Activated T-cell treated with anti-CD3 and anti-CD28 coated beads, Interleukin-2, amount 50 U/mL, for 72 hours (primary cell): ENCODE measurements around the gene GALK2. TPM values are rescaled to one million over a fixed set of nuclear protein-coding genes. Genes with fewer than 3 reads are reported as not detected.
A peak's percentile ranks its signal among the peaks of the same experiment; 100 is the strongest.
"Not testable (repeated sequence)": the region's sequence is repeated elsewhere in the genome, so short reads cannot be mapped to it uniquely, and the experiment has no call there.

Experiments
- ATAC-seq, 2 donors: fragments of 150-1000 bp; cut with Tn5 transposase; replicated peaks in 1 of 2; 2 replicates each; pipeline ENCODE4 v1.10.0; 2021; ENCODE audit warnings: moderate library complexity in 2 of 2, mild to moderate bottlenecking in 1 of 2
- DNase-seq, 2 donors: peaks; one replicate each; pipeline ENCODE4 v3.0.0; 2021 to 2022; ENCODE audit warnings: mixed read lengths in 1 of 2
- H3K27ac Mint-ChIP-seq: one replicate; pipeline ENCODE4 v1.8.0; 2022; ENCODE audit warnings: mild to moderate bottlenecking, moderate library complexity, mixed read lengths
- H3K27me3 Mint-ChIP-seq: one replicate; pipeline ENCODE4 v1.8.0; 2022; ENCODE audit warnings: low read depth, mixed read lengths
- H3K36me3 Mint-ChIP-seq, 2 donors: one replicate each; pipeline ENCODE4 v1.8.0; 2022; ENCODE audit warnings: mixed read lengths in 2 of 2, mild to moderate bottlenecking in 1 of 2; ENCODE audit not compliant: insufficient read depth in 2 of 2
- H3K4me1 Mint-ChIP-seq: one replicate; pipeline ENCODE4 v1.8.0; 2022; ENCODE audit warnings: low read depth, mixed read lengths
- H3K4me3 Mint-ChIP-seq, 2 donors: one replicate each; pipeline ENCODE4 v1.8.0; 2022; ENCODE audit warnings: mild to moderate bottlenecking in 2 of 2, mixed read lengths in 2 of 2, moderate library complexity in 2 of 2
- H3K9me3 Mint-ChIP-seq, 2 donors: one replicate each; pipeline ENCODE4 v1.8.0; 2022; ENCODE audit warnings: mixed read lengths in 2 of 2
- total RNA-seq, 2 donors: library from RNA; stranded (reverse); gene quantifications; one replicate each; pipeline ENCODE4 v1.2.3, GENCODE V29; 2022

Gene GALK2
- total RNA-seq, 2 donors from 2014 or later: 27.3 to 37.8 TPM

- Mint-ChIP-seq H3K4me1 (peaks cover 5% of the 10 kb centered on the region), H3K36me3 (peaks cover 6 to 11% of the 10 kb centered on the region in 2 donors), H3K4me3 (no peak overlapping the region), H3K27ac (no peak overlapping the region), H3K27me3 (no peaks in the 10 kb centered on the region), H3K9me3 (peaks cover 0 to 4% of the 10 kb centered on the region in 2 donors)
- no peak for ATAC-seq
- DNase-seq: no peak
Observed at GRCh38 chr15:49314716-49315115, 144.7 kb downstream of the GALK2 start.

DNA sequence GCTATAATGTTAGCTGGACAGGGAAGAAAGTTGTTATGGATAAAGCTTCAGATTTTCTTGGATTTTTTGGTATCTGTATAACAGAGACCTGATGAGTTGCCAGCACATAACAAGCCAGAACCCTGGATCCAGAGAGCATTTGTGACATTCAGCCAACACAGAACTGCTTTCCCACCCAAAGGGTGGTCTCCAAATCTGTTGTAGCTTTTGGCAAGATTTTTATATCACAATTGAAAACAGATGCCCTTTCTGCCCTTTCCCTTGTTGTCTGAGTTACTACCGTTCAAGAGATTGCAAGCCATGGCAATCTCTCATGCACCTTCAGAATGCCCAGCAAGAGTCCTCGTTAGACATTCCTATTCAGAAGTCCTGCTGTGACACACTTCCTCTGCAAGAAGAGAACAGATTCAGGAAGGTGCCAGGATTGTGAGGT, 145.4 kb downstream of the GALK2 start:
- H3K27me3 Mint-ChIP-seq: no peaks in the 10 kb centered on the region
- DNase-seq (no peak), ATAC-seq (no peak)
- H3K27ac Mint-ChIP-seq: no peak overlapping the region
- peaks cover 5% of the 10 kb centered on the region for H3K4me1 Mint-ChIP-seq
- H3K36me3 Mint-ChIP-seq: peaks cover 6 to 11% of the 10 kb centered on the region in 2 donors
- H3K9me3 Mint-ChIP-seq: peaks cover 0 to 4% of the 10 kb centered on the region in 2 donors
- H3K4me3 Mint-ChIP-seq: no peak overlapping the region

DNA sequence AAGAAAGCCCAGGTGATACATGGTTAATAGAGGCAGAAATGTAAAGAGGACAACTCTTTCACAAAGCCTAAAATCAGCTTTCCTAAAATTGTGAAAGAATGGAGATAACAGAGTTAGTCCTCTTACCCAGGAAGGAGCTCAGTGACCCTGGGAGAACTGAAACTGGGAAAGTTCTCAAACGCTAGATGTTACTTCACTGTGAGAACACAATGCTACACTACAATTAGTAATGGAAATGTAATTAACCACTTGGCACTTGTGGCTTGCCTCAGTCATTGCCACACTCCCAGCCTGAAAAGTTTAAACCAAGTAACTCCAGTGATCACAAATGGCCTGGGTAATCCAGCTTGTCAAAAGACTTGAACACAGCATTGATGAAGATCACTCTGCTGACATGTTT, 150.3 kb downstream of the GALK2 start:
- Mint-ChIP-seq H3K36me3 (peaks cover 5 to 10% of the 10 kb centered on the region in 2 donors), H3K27ac (no peak overlapping the region), H3K4me3 (no peak overlapping the region), H3K27me3 (no peaks in the 10 kb centered on the region), H3K9me3 (peaks cover 0 to 4% of the 10 kb centered on the region in 2 donors), H3K4me1 (no peaks in the 10 kb centered on the region)
- DNase-seq (no peak), ATAC-seq (no peak)

- no peaks in the 10 kb centered on the region for H3K9me3 Mint-ChIP-seq
- H3K27ac Mint-ChIP-seq: no peak overlapping the region
- no peak overlapping the region for H3K4me3 Mint-ChIP-seq
- no peaks in the 10 kb centered on the region for H3K27me3 Mint-ChIP-seq
- no peak for ATAC-seq
- H3K36me3 Mint-ChIP-seq: peaks cover 2 to 11% of the 10 kb centered on the region in 2 donors
- H3K4me1 Mint-ChIP-seq: no peaks in the 10 kb centered on the region
- no peak for DNase-seq
Observed at GRCh38 chr15:49323207-49323606, 153.2 kb downstream of the GALK2 start.

- ATAC-seq (no peak), DNase-seq (no peak)
- Mint-ChIP-seq H3K9me3 (no peaks in the 10 kb centered on the region), H3K4me3 (no peak overlapping the region), H3K27me3 (no peaks in the 10 kb centered on the region), H3K4me1 (no peaks in the 10 kb centered on the region), H3K36me3 (peaks cover 0 to 4% of the 10 kb centered on the region in 2 donors), H3K27ac (no peak overlapping the region)
Observed at GRCh38 chr15:49327927-49328326, 157.9 kb downstream of the GALK2 start.

GRCh38 chr15:49328941-49329340, 158.9 kb downstream of the GALK2 start:
- no peaks in the 10 kb centered on the region for H3K27me3 Mint-ChIP-seq
- H3K4me3 Mint-ChIP-seq: no peak overlapping the region
- no peak for DNase-seq
- no peak for ATAC-seq
- no peak overlapping the region for H3K27ac Mint-ChIP-seq
- no peaks in the 10 kb centered on the region for H3K9me3 Mint-ChIP-seq
- peaks cover 0 to 4% of the 10 kb centered on the region in 2 donors for H3K36me3 Mint-ChIP-seq
- H3K4me1 Mint-ChIP-seq: no peaks in the 10 kb centered on the region

DNA sequence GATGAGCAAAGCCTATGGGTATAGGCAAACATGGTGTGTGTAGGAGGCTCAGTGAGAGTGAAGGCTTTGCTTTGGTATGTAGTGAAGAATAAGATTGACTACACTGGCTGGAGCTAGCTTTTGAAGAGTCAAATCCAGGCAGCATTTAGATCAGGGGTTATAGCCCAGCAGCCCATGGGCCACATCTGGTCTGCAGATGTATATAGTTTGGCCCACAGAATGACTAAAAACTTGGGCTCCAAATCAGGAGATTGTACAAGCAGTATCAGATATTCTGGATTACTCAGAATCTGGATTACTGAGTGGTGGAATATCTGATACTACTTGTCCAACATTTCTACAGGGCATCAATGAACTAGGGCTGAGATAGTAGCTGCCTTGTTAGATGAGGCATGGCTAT, 160.1 kb downstream of the GALK2 start:
- H3K9me3 Mint-ChIP-seq: no peaks in the 10 kb centered on the region
- H3K4me3 Mint-ChIP-seq: no peak overlapping the region
- H3K36me3 Mint-ChIP-seq: peaks cover 0 to 4% of the 10 kb centered on the region in 2 donors
- H3K4me1 Mint-ChIP-seq: no peaks in the 10 kb centered on the region
- ATAC-seq: no peak
- no peak overlapping the region for H3K27ac Mint-ChIP-seq
- H3K27me3 Mint-ChIP-seq: no peaks in the 10 kb centered on the region
- no peak for DNase-seq

DNA sequence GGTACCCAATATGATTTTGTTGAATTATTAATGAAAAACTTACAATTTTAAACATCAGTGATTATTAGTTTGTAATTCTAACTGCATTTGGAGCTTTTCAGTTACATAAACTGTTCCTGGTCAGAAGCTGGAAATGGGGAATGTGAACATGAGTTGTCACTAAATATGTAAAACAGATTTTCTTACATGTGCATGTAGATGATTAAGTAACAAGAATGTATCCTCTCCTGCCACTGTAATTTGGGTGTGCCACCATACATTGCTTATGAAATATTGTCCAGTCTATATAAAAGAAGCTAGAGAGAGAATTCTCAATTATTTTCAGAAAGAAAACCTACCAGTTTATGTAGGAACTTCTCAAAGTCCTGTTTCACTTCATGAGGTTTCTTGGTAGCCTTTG, 161.4 kb downstream of the GALK2 start:
- no peaks in the 10 kb centered on the region for H3K4me1 Mint-ChIP-seq
- peaks cover 0 to 4% of the 10 kb centered on the region in 2 donors for H3K36me3 Mint-ChIP-seq
- H3K9me3 Mint-ChIP-seq: no peaks in the 10 kb centered on the region
- no peaks in the 10 kb centered on the region for H3K27me3 Mint-ChIP-seq
- no peak for ATAC-seq
- H3K27ac Mint-ChIP-seq: no peak overlapping the region
- H3K4me3 Mint-ChIP-seq: no peak overlapping the region
- DNase-seq: no peak

- Mint-ChIP-seq H3K27me3 (no peaks in the 10 kb centered on the region), H3K27ac (no peak overlapping the region), H3K4me1 (no peaks in the 10 kb centered on the region), H3K4me3 (no peak overlapping the region), H3K9me3 (no peaks in the 10 kb centered on the region), H3K36me3 (peaks cover 0 to 4% of the 10 kb centered on the region in 2 donors)
- peak in 1 of 2 donors; percentile 48 for ATAC-seq
- DNase-seq: no peak
Observed at GRCh38 chr15:49331951-49332350, 161.9 kb downstream of the GALK2 start.

DNA sequence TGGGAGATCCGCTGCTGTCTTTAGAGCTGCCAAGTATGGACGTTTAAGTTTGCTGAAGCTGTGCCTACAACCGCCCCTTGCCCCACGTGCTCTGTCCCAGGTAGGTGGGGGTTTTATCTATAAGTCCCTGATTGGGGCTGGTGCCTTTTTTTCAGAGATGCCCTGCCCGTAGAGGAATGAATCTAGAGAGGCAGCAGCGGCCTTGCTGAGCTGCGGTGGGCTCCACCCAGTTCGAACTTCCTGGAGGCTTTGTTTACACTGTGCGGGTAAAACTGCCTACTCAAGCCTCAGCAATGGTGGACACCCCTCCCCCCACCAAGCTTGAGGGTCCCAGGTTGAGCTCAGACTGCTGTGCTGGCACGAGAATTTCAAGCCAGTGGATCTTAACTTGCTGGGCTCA, 169.6 kb downstream of the GALK2 start:
- Mint-ChIP-seq H3K27ac (no peak overlapping the region), H3K4me3 (no peak overlapping the region), H3K4me1 (no peaks in the 10 kb centered on the region), H3K9me3 (peaks cover 2 to 7% of the 10 kb centered on the region in 2 donors), H3K36me3 (peaks cover 8 to 16% of the 10 kb centered on the region in 2 donors), H3K27me3 (no peaks in the 10 kb centered on the region)
- DNase-seq: no peak
- no peak for ATAC-seq

- peaks cover 7 to 16% of the 10 kb centered on the region in 2 donors for H3K36me3 Mint-ChIP-seq
- peaks cover 3 to 4% of the 10 kb centered on the region in 2 donors for H3K9me3 Mint-ChIP-seq
- no peak overlapping the region for H3K4me3 Mint-ChIP-seq
- no peaks in the 10 kb centered on the region for H3K27me3 Mint-ChIP-seq
- DNase-seq: no peak
- ATAC-seq: no peak
- H3K27ac Mint-ChIP-seq: no peak overlapping the region
- H3K4me1 Mint-ChIP-seq: no peaks in the 10 kb centered on the region
Observed at GRCh38 chr15:49343546-49343945, 173.5 kb downstream of the GALK2 start.

DNA sequence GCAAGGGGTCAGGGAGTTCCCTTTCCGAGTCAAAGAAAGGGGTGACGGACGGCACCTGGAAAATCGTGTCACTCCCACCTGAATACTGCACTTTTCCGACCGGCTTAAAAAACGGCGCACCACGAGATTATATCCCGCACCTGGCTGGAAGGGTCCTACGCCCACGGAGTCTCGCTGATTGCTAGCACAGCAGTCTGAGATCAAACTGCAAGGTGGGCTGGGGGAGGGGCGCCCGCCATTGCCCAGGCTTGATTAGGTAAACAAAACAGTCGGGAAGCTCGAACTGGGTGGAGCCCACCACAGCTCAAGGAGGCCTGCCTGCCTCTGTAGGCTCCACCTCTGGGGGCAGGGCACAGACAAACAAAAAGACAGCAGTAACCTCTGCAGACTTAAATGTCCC, 184.4 kb downstream of the GALK2 start:
- not testable (repeated sequence) for ATAC-seq, H3K36me3 Mint-ChIP-seq, H3K9me3 Mint-ChIP-seq, H3K4me1 Mint-ChIP-seq, DNase-seq, H3K4me3 Mint-ChIP-seq, H3K27ac Mint-ChIP-seq, H3K27me3 Mint-ChIP-seq

DNA sequence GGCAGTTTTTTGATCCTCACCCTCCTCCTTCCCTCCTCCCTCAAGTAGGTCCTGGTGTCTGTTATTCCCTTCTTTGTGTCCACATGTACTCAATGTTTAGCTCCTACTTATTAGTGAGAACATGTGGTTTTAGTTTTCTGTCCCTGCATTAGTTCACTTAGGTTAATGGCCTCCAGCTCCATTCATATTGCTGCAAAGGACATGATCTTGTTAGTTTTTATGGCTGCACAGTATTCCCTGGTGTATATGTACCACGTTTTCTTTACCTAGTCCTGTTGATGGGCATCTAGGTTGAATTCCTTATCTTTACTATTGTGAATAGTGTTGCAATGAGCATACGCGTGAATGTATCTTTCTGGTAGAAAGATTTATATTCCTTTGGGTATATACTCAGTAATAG, 191.3 kb downstream of the GALK2 start:
- no peak overlapping the region for H3K27ac Mint-ChIP-seq
- DNase-seq (no peak), ATAC-seq (no peak)
- peaks cover 0 to 4% of the 10 kb centered on the region in 2 donors for H3K36me3 Mint-ChIP-seq
- no peak overlapping the region for H3K4me3 Mint-ChIP-seq
- peaks cover 6 to 7% of the 10 kb centered on the region in 2 donors for H3K9me3 Mint-ChIP-seq
- no peaks in the 10 kb centered on the region for H3K27me3 Mint-ChIP-seq
- H3K4me1 Mint-ChIP-seq: no peaks in the 10 kb centered on the region

DNA sequence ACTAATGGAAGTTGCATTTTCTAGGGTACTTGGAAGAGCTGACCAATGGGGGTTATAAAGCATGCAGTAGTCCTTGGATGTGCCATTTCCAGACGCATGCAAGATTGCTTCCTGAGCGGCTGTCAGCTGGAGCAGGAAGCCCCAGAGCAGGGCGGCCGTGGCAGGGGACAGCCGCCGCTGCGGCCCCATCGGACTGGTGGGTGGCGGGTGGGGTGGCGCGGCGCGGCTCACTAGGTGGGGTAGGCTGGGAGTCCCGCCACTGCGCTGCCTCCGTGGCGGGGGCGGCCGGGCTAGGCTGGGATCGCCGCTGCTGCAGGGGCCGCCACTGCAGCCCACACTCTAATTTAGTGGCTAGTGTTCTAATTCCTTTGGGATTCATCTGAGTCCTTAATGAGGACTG, 196.4 kb downstream of the GALK2 start:
- DNase-seq (no peak), ATAC-seq (no peak)
- no peaks in the 10 kb centered on the region for H3K27me3 Mint-ChIP-seq
- no peak overlapping the region for H3K4me3 Mint-ChIP-seq
- no peak overlapping the region for H3K27ac Mint-ChIP-seq
- peaks cover 2 to 6% of the 10 kb centered on the region in 2 donors for H3K9me3 Mint-ChIP-seq
- peaks cover 0 to 4% of the 10 kb centered on the region in 2 donors for H3K36me3 Mint-ChIP-seq
- H3K4me1 Mint-ChIP-seq: no peaks in the 10 kb centered on the region
